GM21723 (cell line): ENCODE data around the gene RAD51.

Experiments
- ATAC-seq: cut with Tn5 transposase; IDR thresholded peaks from one replicate; pipeline ENCODE4 v1.9.1; 2021; ENCODE audit warnings: mild to moderate bottlenecking, moderate library complexity; ENCODE audit not compliant: unreplicated experiment

RAD51 gene

DNA sequence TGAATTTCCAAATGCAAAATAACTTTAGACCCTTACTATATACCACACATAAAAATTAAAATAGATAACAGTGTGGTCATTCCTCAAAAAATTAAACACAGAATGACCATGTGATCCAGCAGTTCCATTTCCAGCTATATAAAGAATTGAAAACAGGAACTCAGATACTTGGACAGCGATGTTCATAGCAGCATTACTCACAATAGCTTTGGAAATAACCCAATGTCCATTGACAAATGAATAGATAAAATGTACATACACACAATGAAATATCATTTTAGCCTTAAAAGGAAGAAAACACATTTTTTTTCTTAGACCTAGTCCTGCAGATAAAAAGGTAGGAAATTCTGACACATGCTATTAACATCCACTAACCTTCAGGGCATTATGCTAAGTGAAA lies 26.7 kb downstream of the RAD51 start:
- no peak for ATAC-seq

DNA sequence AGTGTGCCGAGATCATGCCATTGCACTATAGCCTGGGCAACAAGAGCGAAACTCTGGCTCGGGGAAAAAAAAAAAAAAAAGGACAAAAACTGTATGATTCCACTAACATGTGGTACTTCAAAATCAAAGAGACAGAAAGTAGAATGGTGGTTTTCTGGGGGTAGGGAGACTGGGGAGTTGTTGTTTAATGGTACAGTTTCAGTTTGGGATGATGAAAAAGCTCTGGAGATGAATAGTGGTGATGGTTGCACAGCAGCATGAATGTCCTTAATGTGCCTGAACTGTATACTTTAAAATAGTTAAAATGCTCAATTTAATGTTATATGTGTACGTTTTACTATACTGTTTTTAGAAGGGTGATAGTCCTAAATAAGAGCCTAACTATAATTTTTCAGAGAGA lies 27.4 kb downstream of the RAD51 start:
- ATAC-seq = no peak

DNA sequence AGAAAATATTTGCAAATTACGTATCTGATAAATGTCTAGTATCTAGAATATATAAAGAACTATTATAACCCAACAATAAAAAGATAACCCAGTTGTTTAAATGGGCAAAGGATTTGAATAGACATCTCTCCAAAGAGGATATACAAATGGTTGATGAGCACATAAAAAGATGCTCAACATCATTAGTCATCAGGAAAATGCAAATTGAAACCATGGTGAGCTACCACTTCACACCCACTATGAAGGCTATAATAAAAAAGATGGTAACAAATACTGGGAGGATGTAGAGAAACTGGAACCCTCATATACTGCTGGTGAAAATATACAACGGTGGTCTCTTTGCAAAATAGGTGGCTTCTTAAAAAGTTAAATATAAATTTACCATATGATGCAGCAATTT lies 28.0 kb downstream of the RAD51 start:
- no peak for ATAC-seq

DNA sequence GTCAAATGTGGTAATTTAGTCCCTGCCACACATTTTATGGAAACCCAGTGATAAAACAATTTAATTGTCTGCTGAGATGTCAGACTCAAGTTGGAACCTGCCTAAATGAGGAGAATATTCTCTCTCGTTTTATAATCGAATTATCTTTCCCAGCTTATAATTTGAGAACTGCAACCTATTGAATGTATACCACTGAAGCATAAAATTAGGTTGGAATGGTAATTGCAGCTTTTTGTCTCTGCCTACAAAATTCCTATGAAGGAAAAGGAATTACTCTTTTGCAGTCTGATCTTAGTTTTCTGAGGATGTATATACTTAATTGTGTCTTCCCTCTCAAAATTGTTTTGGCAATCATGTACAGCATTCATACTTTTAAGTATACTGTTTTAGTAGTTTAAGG lies 28.9 kb downstream of the RAD51 start:
- no peak for ATAC-seq

DNA sequence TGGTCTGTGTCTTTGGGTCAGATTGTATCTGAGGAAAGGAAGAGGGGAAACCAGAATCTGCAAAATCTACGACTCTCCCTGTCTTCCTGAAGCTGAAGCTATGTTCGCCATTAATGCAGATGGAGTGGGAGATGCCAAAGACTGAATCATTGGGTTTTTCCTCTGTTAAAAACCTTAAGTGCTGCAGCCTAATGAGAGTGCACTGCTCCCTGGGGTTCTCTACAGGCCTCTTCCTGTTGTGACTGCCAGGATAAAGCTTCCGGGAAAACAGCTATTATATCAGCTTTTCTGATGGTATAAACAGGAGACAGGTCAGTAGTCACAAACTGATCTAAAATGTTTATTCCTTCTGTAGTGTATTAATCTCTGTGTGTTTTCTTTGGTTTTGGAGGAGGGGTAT lies 36.1 kb downstream of the RAD51 start:
- no peak for ATAC-seq

DNA sequence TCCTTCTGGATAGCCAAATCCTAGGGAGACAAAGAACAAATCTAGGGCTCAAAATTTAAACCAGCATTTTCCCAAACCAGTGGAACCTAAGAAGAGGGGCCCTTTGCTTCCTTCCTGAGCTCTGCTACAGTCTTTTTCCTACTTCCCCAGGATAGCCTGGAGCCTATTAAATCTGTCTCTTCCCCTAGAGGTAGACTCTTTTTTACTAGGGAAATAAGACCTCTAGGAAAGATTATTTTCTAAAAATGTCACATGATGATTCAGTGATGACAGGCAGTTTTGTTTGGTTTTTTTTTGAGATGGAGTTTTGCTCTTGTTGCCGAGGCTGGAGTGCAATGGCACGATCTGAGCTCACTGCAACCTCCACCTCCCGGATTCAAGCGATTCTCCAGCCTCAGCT lies 41.6 kb downstream of the RAD51 start:
- no peak for ATAC-seq

DNA sequence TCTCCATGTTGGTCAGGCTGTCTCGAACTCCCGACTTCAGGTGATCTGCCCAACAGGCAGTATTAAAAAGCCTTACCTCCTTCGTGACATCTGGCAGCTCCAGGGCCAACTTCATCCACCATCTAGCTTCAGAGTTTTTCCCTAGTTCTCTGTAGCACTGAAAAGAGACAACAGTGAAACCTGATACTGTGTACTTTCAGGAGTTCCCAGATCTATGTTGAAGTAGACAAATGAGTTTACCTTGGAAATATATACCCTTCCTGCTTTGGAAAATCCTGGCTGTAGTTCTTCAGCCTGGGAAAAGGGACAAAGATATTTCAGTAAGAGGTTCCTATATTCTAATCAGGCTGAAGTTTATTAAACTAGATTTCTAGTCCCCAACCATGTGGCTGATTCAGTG lies 42.1 kb downstream of the RAD51 start:
- ATAC-seq = no peak

DNA sequence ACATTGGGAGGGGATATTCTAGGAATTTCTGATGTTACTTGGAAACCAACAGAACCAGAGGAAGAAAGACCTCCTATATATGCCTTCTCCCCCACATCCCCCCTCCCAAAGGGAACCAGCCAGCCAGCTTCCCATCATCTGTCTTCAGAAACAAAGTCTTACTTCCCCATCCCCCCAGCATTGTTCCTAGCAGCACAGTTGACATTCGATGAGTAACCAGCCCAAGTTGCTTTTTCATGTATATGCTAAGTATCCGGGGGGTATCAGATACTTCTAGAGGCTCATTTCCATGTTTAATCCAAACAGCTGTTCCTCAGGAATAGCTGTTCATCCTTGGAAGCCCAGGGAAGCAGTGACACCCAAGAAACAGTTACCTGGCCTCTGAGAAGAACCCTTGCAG lies 44.1 kb downstream of the RAD51 start:
- ATAC-seq = no peak

DNA sequence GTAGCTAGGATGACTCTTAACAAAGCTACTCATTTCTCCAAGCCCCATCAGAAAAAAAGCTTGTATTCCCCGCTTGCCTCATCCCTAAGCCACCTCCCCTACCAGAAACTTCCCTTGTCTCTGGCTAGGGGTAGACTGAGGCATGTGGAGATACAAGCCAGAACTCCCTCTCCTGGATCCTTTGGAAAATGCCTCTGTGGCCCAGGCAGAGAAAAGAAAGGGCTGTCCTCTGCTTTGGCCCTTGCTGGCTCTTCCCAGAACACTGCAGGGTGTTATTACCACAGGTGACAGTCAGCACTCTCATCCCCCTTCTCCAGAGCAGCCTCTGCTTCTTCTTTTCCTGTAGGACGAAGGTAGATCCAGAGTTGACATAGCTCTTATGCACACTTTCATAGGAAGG lies 44.9 kb downstream of the RAD51 start:
- ATAC-seq = no peak

DNA sequence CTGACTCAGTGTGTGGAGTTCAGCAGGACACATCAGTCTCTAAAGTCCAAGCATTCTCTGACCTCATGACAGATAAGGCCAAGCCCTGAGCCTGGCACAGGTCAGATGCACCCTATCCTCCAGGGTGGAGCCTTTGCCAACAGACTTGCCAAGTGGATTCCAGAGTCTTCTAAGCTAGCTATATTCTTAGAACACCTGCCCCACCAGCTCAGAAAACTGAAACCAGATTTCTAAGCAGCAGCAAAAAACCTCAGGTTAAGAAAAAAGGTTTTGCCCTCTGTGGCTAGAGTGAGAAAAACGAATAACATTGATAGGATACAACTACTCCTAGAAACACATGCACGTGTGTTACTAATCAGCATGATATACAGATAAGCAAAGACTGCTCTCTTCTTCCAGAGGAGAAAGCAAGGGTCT lies 48.5 kb downstream of the RAD51 start:
- ATAC-seq = no peak

DNA sequence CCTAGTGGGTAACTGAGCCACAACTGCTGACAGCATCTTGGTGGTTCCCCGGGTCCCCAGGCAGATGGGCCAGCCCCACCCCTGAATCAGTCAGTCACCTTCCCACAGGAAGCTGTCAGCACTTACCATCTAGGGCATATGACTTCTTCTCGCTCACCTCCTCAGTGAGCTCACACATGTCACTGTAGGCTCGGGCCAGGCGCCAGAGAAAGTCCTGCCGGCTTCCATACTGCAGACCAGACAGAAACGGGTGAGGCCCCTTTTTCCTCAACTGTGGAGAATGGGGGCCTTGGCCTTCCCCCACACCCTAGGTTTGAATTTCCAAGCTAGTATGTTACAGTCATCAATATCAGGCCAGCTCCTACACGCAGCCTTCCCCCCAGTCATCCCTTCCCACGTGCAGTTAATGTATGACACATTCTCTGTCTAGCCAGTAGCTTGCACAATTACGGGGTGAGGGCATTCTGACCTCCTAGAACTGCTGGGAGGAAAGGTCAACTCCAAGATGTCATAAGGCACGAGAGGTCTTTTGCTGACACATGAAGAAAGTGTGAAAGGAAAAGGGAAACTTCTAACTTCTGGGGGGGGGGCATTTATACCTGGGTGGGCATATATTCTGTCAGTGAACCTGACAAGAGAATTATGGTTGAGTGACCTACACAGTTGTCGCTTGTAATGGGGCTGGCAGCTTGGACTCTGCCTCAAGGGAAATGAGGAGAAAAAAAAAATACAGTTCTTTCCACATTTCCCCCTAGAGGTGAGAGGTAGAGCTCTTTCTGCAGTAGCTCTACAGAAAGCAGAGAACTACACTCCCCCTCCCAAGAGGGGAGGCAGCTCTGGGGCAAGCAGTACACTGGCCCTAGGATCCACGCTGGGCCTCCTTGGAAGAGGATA lies 49.2 kb downstream of the RAD51 start:
- no peak for ATAC-seq

DNA sequence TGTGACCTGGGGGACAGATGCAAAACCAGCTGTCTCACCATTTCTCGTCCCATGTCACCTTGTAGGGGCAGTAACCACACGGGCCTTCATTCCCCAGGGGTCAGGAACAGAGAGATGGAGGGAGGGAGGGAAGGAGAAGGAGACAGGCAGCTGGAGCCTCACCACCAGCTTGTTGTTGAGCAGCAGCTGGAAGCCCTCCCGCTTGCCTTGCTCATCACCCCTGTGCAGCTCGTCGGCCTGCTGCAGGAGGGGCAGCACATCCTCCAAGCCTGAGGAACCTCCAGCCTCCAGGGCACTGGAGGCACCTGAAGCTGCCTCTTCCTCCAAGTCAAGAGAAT lies 49.8 kb downstream of the RAD51 start:
- ATAC-seq = no peak

DNA sequence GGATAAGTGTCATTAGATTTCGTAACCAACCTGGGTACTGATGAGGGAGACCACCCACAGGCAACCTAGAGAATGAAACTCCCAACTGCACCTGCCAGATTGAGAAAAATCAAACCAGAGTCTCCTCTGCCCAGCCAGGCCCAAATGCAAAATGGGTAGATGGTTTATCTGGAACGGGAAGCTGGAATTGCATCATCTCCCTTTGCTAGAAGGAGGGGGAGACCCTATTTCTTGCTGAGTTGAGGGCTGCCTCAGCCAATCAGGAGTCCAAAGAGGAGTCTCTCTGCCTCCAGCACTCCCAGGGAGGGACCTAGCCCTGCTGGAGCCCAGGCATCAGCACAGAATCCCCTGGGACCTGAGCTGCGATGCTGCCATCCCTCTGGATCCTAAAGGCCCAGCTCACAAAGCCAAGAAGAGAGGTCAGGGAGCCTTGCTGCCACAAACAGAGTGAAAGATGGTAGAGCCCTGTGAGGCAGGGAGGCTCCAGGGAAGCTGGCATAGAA lies 52.0 kb downstream of the RAD51 start:
- no peak for ATAC-seq

DNA sequence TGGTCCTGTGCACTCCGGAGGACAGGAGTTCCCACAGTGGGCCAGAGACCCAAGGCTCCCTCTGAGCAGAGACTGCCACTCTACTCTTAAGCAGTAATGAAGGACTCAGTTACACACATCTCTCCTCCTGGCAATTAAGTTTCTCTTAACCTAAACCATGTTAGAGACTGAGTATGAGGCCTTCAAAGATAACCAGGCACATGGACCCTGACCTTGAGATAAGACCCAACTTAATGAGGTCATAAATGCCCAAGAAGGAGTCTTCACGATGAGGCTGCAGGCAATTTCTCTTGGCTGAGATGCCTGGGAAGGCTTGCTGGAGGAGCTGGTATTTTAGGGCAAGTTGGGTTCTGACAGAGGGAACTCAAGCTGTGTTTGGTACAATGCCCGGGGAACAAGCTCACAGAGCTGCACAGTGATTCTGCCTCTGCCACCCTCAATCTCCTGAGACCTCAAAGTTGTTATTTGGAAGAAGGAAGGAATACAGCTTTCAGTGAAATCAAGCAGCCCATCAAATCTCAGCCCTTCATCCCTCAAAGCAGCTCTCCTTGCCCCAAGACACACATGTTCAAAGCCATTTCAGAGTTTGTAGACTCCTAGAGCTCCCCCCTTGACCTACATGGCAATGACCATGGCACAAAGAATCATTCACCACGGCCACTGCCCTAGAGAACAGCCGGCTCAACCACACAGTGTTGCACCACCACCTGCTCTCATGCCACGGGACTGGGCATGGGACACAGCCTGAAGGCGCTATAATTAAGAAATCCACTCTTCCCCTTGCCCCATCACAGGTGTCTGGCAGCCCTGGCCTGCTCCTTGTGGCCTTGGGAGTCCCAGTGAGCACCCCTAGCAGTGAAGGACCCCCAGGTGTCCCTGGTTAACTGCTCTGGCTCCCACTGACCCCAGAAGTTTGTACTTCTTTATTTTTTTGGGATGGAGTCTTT lies 53.0 kb downstream of the RAD51 start:
- ATAC-seq = no peak

DNA sequence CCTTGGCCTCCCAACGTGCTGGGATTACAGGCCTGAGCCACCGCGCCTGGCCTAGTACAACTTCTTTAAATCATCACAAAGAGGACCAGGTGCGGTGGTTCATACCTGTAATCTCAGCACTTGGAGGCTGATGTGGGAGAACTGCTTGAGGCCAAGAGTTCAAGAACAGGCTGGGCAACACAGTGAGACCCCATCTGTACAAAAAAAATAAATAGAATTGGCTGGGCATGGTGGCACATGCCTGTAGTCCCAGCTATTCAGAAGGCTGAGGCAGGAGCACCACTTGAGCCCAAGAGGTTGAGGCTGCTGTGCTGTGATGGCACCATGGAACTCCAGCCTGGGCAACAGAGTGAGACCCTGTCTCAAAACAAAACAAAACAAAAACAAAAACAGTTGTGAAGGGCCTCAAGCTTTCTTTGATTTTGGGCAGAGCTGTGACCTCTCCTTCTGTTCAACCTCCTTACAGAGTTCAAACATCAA lies 54.2 kb downstream of the RAD51 start:
- ATAC-seq = no peak

DNA sequence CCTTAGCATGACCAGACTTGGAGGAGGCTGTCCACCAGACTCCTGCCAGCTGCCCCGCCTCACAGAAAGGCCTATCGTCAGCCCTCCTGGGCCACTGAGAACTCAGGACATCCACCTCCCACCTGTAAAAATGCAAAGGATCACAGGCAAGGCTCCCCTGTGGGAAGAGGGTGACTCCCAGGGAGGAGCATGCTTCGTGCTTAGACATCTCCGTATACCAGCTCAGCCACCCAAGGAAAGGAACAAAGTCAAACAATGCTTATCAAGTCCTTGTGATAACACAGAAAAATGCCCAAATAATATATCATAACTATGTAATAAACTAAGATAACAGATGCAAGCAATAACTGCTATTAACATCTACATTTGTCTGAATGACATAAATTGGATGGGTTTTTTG lies 55.9 kb downstream of the RAD51 start:
- ATAC-seq = no peak

DNA sequence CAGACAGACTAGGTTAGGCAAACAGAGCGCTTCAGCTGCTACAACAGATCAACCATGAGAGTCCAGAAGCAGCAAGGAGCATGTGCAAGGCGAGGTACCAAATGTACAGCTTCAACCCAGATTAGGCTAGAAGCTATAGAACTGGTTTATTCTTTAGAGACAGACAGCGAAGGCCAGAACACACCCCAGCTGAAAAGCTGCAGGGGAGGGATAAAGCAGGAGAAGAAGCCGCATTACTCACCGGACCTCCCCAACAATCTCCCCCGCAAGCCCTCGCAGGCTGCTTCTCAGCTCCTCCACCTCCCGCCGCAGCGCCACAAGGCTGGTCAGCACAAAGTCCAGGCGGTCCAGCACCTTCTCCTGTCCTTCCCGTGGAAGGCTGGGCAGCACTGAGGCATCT lies 56.8 kb downstream of the RAD51 start:
- no peak for ATAC-seq

DNA sequence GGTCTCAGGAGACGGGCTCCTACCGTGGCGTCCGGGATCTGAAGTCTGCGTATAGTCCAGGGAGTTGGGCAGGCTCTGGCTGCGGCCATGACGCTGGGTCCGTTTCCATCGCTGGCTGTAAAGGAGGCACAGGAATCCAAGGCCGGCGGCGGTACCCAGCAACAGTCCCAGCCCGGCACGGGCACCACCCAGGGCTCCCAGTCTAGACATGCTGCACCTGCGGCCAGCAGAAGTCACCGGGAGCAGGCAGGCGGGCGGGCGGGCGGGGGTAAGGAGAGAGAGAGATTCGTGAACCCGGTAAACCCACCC lies 59.6 kb downstream of the RAD51 start:
- peak; percentile 4 for ATAC-seq

DNA sequence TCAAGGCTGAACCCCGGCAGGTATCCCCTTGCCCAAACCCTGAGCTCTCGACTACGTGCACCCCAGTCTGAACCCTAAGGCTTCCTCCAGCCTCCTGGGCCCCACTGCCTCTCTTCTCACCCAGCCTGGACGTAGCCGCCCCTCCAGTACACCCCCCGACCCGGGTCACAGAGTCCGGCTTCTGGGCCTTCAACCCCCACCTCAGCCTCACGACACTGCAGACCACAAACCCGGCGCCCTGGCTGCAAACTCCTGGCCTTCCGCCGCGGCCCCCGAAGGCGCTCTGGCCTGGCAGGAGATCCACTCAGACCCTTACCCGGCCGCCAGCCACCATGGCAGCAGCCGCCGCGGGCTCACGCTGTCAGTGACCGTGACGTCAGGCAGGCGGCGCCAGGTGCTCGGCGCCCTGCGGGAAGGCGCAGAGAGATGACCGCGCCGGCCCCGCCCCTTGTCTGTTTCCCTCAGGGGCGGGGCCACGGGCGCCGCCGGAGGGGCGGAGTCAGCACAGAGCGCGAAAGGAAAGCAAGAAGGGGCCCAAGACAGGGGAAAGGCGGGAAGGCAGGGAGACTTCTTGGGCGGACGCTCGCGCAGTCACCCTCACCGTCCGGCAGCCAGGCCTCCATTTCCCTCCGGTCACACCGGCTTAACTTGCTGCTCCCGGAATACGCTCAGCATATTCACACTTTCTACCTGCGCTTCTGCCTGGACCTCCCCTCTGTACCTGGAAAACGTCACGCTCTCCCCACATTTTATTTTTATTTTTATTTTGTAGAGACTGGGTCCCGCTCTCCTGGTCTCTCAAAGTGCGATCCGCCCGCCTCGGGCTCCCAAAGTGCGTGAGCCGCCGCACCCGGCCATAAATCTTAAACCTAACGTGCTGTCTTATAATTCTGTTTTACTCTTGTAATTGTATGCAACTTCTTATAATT lies 60.2 kb downstream of the RAD51 start, which contains the start of gene RMDN3:
TSS of gene RMDN3 (minus strand) at position 372 of the 929 bp plus-strand sequence. CDS start 471 bp downstream, outside the sequence.
- ATAC-seq = peak; percentile 75

DNA sequence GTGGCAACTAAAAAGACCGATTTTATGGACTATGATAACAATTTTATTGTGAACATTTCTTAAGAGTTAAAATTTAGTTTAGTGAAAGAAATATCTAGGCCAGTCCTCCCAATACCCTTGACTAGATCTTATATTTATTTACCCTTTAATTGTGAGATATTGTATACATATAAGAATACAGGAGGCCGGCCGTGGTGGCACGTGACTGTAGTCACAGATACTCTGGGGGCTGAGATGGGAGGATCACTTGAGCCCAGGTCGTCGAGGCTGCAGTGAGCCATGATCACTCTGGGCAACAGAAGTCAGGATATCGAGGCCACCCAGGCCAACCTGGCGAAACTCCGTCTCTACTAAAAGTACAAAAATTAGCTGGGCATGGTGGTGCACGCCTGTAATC lies 60.8 kb downstream of the RAD51 start:
- no peak for ATAC-seq

DNA sequence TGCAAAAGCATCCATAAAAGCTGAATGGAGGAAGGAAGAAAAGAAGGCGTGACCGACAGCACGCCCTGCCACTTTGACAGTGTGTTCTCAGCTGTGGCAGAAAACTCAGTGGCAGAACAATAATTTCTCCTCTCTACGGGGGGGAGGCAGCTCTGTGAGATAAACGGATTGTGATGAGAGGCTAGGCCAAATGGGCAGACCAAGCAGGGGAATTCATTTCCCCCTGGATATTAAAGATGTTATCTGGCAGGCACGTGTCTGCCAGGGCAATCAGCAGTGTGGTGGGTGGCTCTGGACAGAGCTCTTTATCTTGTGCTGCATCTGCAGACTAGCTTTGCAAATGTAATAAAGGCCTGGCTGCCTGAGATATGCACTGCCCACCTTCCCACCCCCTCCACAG lies 62.0 kb downstream of the RAD51 start:
- no peak for ATAC-seq
